GM18517 (cell line): ENCODE measurements around the gene LTBR.

Experiments used
- ATAC-seq: cut with Tn5 transposase; IDR thresholded peaks from one replicate; pipeline ENCODE4 v1.9.1; 2021; ENCODE audit warnings: mild to moderate bottlenecking, moderate library complexity; ENCODE audit not compliant: unreplicated experiment

The LTBR gene

GRCh38 chr12:6382371-6382770 is 1.6 kb upstream of the LTBR start:
- ATAC-seq, result no peak

GRCh38 chr12:6382982-6383381 is 980 bp upstream of the LTBR start:
- ATAC-seq, result no peak

GRCh38 chr12:6384499-6385436 is 806 bp downstream of the LTBR start:
- no peak for ATAC-seq

GRCh38 chr12:6386038-6386437 is 2.1 kb downstream of the LTBR start:
- ATAC-seq, result no peak

- no peak for ATAC-seq
Observed at GRCh38 chr12:6386491-6386890, 2.5 kb downstream of the LTBR start.

GRCh38 chr12:6387541-6387940 is 3.6 kb downstream of the LTBR start:
- no peak for ATAC-seq

GRCh38 chr12:6390084-6390799 is 6.3 kb downstream of the LTBR start:
- ATAC-seq, result no peak

GRCh38 chr12:6391013-6391412 is 7.1 kb downstream of the LTBR start:
- ATAC-seq, result no peak

GRCh38 chr12:6392504-6392903 is 8.5 kb downstream of the LTBR start:
- ATAC-seq, result no peak

- no peak for ATAC-seq
Observed at GRCh38 chr12:6393109-6393508, 9.1 kb downstream of the LTBR start.

- ATAC-seq, result no peak
Observed at GRCh38 chr12:6394398-6394797, 10.4 kb downstream of the LTBR start.

- no peak for ATAC-seq
Observed at GRCh38 chr12:6396031-6396430, 12.1 kb downstream of the LTBR start.

GRCh38 chr12:6399884-6400644 is 16.1 kb downstream of the LTBR start:
- ATAC-seq, result no peak

GRCh38 chr12:6404390-6404789 is 20.4 kb downstream of the LTBR start:
- no peak for ATAC-seq

GRCh38 chr12:6405963-6406362 is 22.0 kb downstream of the LTBR start:
- ATAC-seq, result no peak

- no peak for ATAC-seq
Observed at GRCh38 chr12:6407236-6407954, 23.4 kb downstream of the LTBR start.

- no peak for ATAC-seq
Observed at GRCh38 chr12:6416596-6416995, 32.6 kb downstream of the LTBR start.

- ATAC-seq, result no peak
Observed at GRCh38 chr12:6418796-6419195, 34.8 kb downstream of the LTBR start.

- ATAC-seq, result no peak
Observed at GRCh38 chr12:6420364-6420763, 36.4 kb downstream of the LTBR start.

GRCh38 chr12:6423267-6424007 is 39.5 kb downstream of the LTBR start:
- no peak for ATAC-seq
